Activated CD8-positive, alpha-beta memory T cell treated with anti-CD3 and anti-CD28 coated beads for 48 hours (primary cell): ENCODE results near the gene MAP3K8.
"Not testable (repeated sequence)": the region's sequence is repeated elsewhere in the genome, so short reads cannot be mapped to it uniquely, and the experiment has no call there.

Experiments
- DNase-seq, 3 experiments: peaks; one replicate each; pipeline ENCODE4 v3.0.0-alpha.2; 2020; ENCODE audit warnings: low read depth in 2 of 3, low spot score in 2 of 3

MAP3K8 gene

GRCh38 chr10:30422151-30422695 lies 11.8 kb upstream of the MAP3K8 start:
- DNase-seq: no peak

- DNase-seq: no peak
Measured at GRCh38 chr10:30422981-30423654, 10.9 kb upstream of the MAP3K8 start.

GRCh38 chr10:30423655-30424275 lies 10.2 kb upstream of the MAP3K8 start:
- not testable (repeated sequence) for DNase-seq

GRCh38 chr10:30425336-30426075 lies 8.5 kb upstream of the MAP3K8 start:
- no peak for DNase-seq

- no peak for DNase-seq
Measured at GRCh38 chr10:30430544-30431298, 3.3 kb upstream of the MAP3K8 start.

- DNase-seq: no peak
Measured at GRCh38 chr10:30431435-30431911, 2.5 kb upstream of the MAP3K8 start.

- DNase-seq: no peak
Measured at GRCh38 chr10:30432622-30433305, 1.2 kb upstream of the MAP3K8 start.

GRCh38 chr10:30433306-30433729 lies 666 bp upstream of the MAP3K8 start:
- DNase-seq: peak in 1 of 3 experiments; percentile 31

GRCh38 chr10:30434273-30435072 lies 489 bp downstream of the MAP3K8 start:
- DNase-seq: peak in 2 of 3 experiments; percentile 35 to 61

- no peak for DNase-seq
Measured at GRCh38 chr10:30435073-30435422, 1.1 kb downstream of the MAP3K8 start.

- DNase-seq: not testable (repeated sequence)
Measured at GRCh38 chr10:30435499-30436167, 1.6 kb downstream of the MAP3K8 start.

GRCh38 chr10:30436191-30436611 lies 2.2 kb downstream of the MAP3K8 start:
- no peak for DNase-seq

- DNase-seq: no peak
Measured at GRCh38 chr10:30436671-30437030, 2.7 kb downstream of the MAP3K8 start.

GRCh38 chr10:30437031-30437841 lies 3.3 kb downstream of the MAP3K8 start:
- no peak for DNase-seq

GRCh38 chr10:30438021-30438850 lies 4.3 kb downstream of the MAP3K8 start:
- DNase-seq: no peak

- no peak for DNase-seq
Measured at GRCh38 chr10:30439931-30440330, 5.9 kb downstream of the MAP3K8 start.

GRCh38 chr10:30442019-30442606 lies 8.1 kb downstream of the MAP3K8 start:
- DNase-seq: no peak
